HG03175 (cell line): Measurements from ENCODE around the gene VAPA.

Source experiments
- ATAC-seq: cut with Tn5 transposase; IDR thresholded peaks from one replicate; pipeline ENCODE4 v1.9.1; 2021; ENCODE audit warnings: mild to moderate bottlenecking, moderate library complexity; ENCODE audit not compliant: unreplicated experiment

Gene VAPA

DNA sequence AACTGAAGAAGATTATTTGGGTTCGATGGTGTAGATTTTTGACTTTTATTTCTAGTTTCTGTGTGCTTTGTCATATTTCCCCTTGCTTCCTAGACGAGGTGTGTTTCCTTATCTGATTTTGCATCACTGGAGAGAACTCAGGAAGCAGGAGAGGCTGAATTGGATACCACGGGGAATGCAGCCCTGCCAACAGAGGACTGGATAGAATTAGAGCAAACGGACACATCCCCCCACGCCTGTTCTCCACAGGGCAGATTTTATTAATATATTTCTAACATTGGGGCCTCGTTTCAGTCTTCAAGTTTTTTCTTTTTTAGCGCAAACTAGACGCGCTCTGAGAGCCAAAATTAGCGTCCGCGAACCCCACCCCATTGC is 678 bp upstream of the VAPA start:
- ATAC-seq: no peak

DNA sequence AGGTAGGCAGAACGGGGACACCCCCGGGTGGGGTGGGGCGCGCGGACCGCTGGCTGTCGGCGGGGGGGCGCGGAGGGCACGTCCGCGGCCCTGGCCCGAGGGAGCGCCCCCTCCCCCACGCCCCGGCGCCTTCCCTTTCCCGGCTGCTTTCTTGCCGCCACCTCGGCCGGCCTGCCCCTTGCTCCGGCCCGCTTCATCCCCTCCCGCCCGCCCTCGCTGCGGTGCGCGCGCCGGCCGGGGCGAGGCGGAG is 443 bp downstream of the VAPA start:
- ATAC-seq: no peak

- peak; percentile 34 for ATAC-seq
Observed at GRCh38 chr18:9914584-9915290, 921 bp downstream of the VAPA start.

DNA sequence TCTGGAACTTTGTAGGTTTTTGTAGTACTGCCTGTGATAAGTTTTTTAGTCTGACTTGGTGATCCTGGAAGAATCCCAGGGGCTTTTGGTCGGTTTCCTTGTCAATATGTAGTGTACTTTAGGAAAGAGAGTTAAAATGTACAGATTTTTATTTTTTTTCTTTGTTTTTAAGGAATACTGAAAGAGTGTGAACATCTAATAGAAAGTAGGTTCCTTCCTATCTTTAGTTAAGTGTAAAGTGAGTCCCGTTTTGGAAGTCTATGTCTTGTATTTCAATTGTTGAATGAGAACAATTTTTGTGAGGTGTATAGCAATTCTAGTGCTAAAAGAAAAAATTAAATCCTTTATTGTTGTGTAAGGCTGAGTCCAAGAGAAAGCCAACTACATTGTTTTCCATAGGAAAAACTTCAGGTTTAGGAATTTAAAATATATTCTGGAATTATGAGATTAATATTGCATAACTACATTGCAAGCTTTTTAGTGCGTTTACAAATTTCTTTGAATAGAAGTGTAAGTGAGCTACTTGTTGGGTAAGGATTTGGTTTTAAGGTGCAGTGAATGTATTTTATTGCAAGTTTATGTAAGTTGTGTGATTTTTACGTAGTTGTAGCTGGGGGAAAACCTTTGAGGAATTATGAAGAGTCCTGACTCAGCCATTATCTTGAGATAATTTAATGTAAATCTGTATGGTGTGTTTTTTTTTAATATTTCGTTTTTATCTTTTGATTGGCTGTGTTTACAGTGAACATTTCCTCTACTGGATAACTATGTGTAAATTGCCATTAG is 1.7 kb downstream of the VAPA start:
- ATAC-seq: no peak

- ATAC-seq: no peak
Observed at GRCh38 chr18:9916077-9916639, 2.3 kb downstream of the VAPA start.

DNA sequence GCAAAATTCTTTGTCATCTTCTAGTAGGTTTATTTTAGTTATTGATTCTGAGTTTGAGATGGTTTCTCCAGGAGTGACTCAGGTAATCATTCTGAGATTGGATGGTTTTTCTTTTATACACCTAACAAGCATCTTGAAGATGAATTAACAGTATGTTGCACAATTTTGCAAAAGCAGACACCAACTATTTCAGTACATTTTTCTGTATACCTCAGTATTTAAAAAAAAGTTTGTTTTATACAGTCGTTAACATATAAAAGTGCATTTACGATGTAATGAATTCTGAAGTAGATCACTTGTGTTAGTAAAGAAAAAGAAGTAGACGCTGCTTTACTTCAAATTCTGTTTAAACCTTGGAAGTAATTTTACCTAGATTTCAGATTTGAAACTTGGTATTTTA is 3.0 kb downstream of the VAPA start:
- no peak for ATAC-seq

GRCh38 chr18:9918016-9918680 is 4.3 kb downstream of the VAPA start:
- no peak for ATAC-seq

DNA sequence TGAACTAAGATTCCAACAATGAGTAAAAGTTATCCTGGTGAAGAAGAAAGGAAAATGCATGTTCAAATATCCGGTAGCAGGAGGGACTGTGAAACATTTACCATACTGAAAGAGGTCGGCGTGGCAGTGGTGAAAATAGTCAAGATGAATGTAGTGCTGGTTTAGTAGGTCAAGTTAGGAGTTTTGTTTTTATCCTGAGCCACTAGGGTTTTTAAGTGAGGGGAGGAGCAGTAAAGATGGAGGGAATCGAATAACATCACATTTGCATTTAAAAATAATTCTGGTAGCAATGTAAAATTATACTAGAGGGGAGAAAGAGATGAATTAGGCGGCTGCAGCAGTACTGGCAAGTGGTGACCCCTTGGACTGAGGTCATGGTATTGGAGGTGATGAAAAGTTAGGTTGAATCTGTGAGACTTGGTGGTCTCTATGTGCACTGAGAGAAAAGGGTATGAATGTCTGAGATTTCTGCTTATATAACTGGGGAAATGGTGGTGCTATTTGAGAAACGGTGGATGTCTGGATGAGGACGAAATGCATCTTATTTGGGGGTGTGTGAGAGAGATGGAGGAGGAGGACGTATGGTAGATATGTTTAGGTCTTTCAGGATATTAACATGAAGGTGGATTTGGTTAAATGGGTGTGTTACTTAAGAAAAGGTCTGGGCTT is 5.9 kb downstream of the VAPA start:
- ATAC-seq: no peak

- ATAC-seq: no peak
Observed at GRCh38 chr18:9922592-9923311, 8.9 kb downstream of the VAPA start.

DNA sequence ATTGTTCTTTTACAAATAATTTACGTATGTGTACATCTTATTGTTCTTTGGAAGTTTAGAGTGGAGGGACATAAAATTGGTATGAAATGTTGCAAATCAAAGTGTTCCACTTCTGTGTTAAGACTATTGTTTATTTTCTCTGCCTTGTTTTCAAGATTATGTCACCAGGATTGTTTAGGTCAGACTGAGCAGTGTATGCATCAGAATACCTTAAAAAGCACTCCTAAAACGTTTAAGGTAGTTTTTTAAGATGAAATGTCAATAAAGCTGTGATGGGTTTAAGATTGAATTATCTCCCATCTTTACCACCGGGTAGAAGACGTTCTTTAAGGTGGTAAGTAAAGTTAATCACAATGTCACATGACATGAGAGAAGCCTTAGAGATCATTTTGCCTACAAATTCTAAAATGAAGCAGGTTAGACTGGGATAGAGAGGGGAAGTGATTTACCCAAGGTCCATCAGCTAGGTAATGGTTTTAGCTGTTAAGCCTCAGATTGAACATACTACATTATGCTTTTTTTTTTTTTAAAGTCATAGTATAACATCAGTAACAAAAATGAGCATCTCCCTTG is 10.6 kb downstream of the VAPA start:
- ATAC-seq: no peak

DNA sequence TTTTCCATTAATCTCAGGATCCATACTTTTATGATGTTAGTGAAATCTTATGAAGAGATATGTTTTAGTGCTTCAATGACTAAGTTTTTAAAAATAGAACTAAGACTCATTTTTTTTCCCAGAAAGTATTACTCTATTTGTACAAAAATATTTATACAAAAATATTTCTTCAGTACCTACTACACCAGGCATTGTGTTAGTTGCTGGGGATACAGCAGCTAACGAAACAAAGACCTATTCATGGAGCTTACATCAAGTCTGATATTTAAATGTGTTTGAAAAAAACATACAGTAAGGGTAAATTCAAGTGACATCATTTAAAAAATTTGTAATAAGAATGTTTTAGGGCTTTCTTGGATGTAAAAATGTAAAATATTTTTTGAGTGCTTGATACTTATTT is 11.6 kb downstream of the VAPA start:
- ATAC-seq: no peak

- no peak for ATAC-seq
Observed at GRCh38 chr18:9925795-9926194, 12.0 kb downstream of the VAPA start.

GRCh38 chr18:9926223-9926894 is 12.5 kb downstream of the VAPA start:
- ATAC-seq: no peak

DNA sequence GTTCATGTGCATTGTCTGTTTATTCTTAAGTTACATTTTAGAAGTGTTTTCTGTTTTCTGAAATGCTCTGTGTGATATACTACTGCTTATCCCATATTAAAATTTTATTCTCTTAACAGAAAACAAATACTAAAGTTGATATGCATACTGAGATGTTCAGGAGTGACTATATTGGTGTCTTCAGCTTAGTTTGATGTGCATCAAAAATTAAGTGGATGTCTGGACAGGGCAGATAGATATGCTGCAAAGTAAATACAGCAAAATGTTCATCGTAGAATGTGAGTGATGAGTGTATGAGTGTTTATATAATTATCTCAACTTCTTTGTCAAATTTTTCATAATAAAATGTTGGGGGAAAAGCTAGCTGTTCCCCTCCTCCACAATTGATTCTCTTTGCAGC is 13.2 kb downstream of the VAPA start:
- no peak for ATAC-seq

DNA sequence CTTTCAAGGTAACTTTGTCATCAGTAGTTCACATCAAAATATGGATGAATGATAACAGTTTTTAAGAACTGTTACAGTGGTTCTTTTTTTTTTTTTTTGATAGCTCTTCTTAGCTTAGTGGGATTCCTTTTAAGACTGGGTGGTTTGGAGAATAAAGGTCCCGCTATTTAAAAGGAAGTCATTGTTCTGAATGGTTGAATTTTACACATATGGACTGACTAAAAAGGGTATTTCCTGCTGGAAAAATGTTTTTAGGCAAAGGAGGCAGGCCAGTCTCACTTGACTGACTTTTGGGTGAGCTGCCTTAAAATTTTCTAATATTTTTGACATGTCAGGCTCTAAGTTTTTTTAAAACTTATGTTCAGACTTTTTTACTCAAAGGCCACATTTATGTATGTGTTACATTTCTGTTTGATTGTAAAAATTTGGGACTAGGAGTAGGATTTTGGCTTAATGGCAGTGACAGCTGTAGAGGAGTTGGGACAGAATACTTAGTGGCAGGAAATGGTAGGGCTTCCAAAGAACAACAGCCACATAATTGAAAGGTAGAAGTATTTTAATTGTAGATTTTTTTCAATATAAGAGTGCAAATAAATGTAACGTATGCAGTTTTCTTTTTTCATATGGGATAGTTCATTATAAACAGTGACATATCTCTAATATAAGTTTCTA is 13.7 kb downstream of the VAPA start:
- ATAC-seq: no peak

DNA sequence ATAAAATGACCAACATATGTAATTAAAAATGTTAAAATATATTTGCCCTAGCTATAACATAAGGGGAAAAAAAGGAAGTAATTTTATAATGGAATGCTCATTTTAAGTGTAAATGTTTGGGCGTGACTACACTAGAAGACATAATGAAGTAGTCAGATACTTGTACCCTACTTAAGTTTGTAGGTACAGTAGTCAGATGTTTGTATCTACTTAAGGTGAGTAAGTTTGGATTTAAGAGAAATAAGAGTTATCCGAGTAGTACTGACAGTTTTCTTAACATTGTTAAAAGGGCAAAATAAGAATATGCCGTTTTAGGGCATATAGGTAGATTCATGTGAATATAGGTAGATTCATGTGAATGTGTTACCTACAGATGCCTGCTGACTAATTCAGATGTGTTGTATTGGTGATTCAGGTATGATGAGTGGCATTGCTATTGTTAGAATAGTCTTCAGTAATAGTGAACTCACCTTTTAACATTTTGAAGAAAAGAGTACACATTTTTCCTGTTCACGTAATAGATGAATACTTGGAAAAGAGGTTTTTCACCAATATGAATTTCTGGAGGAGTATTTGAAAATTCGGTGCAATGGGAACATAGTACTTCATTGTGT is 14.9 kb downstream of the VAPA start:
- ATAC-seq: no peak

GRCh38 chr18:9930299-9930884 is 16.6 kb downstream of the VAPA start:
- ATAC-seq: no peak

- no peak for ATAC-seq
Observed at GRCh38 chr18:9931146-9931545, 17.3 kb downstream of the VAPA start.

- no peak for ATAC-seq
Observed at GRCh38 chr18:9931678-9932077, 17.9 kb downstream of the VAPA start.
